NCI-H345 (cell line): ENCODE results near the gene IGFBP7.
"Not testable (repeated sequence)": the region's sequence is repeated elsewhere in the genome, so short reads cannot be mapped to it uniquely, and the experiment has no call there.

ENCODE experiments used
- DNase-seq: peaks from one replicate; lab custom pipeline; 2025; lab: John Stamatoyannopoulos, UW

The IGFBP7 gene

GRCh38 chr4:57073559-57073958 is 36.6 kb downstream of the IGFBP7 start:
- no peak for DNase-seq

DNA sequence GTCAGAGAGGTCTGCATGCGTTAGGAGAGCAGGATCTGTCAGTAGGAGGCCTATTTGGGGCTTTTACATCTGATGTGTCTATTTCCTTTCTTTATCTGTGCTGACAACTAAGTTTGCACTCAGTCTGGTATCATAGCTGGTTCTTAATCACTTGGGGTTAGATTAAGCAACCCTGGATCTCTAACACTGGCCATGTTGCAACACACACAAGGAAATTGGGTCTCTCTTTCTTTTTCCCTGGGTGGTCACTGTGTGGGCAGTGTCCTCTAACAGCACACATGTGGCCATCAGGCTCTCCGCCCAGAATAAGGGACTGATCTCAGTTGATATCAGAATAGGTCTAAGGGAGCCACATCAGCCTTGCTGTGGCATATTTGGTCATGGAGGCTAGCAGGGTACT is 38.9 kb downstream of the IGFBP7 start:
- no peak for DNase-seq

DNA sequence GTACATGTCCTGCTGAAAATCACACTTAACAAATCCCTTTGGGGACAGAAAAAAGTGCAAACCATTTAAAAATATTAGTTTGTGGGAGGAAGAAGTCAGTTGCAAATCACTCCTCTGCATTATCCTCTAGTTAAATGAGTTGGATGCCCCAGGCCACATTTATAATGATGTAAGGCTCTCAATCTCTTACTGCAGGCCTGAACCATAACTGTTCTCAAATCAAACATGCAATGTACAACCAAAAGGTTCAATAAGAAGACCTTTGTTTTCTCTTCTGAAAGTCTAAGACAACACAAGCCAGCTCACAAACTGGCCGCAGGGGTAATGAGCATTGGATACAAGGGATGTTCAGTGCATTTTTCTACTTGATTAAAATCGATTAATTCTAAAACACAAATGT is 39.7 kb downstream of the IGFBP7 start:
- no peak for DNase-seq

DNA sequence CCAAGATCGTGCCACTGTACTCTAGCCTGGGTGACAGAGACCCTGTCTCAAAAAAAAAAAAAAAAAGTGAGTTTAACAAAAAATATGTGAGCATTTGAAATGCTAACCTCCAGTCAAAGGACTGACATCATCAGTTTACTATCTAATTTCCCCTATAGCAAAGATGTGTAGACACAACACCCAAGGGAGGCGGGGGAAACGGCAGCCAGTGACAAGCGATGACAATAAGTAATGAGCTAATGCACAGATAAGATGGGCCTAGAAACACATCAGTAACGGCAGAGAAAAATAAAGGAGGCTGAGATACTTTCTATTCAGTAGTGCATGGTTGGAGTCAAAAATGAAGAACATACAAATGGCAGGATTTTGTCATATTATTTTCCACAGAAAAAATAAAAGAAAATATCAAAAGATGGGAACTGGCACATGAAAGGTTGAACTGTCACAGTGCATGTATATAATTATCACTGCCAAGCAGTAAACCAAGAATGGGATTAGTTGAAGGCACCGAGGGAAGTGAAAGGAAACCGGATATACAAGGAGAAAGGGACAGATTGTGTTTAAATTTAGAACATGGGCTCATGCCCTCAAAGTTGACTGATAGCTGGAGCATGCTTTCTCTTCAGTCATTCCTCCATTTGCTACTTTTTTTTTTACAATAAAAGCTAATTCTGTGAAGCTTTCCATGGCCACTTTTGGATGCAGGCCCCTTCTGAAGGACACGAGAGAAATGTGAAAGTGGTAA is 41.8 kb downstream of the IGFBP7 start:
- DNase-seq = no peak

GRCh38 chr4:57065730-57066482 is 44.3 kb downstream of the IGFBP7 start:
- no peak for DNase-seq

DNA sequence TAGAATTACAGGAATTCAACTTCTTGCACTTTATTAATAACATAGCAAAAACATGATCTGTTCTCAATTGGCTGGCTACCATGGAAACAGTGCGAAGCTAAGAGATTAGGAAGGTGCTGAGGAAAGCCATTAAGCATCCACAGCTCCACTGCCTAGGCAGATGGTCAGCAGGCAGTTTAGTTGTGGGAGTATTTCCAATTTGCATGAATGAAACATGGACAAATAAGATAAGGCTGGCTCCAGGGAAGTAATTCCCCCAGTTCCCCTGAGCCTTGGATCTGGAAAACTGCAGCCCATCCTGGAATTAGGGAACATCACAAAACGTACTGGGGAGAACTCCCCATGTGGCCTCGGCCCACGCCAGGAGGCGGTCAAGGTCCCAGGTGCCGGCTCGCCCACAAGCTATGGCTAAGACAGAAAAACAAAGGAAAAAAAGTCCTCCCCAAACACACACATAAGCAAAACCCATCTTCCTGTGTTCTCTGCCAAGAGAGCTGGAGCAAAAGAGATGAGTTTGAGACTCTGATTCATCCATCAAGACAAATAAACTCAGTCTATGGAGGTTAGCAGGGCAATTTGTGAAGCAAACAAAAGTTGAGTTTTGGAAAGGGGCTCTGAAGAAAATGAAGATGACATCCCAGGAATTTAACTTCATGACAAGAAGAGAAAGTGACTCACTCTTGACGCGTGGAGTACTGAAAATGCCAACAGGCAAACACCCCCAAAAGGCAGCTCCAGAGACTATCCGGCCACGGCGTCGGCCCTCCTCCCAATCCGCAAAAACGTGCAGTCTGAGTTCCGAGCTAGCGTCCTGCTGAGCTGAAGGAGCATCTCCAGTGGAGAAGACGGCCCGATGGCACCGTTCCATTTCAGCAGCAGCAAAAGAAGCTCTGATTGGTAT is 45.1 kb downstream of the IGFBP7 start:
- DNase-seq = no peak

- DNase-seq = no peak
These were observed 46.1 kb downstream of the IGFBP7 start for GRCh38 chr4:57064120-57064519.

- DNase-seq = no peak
These were observed 46.7 kb downstream of the IGFBP7 start for GRCh38 chr4:57063518-57063917.

DNA sequence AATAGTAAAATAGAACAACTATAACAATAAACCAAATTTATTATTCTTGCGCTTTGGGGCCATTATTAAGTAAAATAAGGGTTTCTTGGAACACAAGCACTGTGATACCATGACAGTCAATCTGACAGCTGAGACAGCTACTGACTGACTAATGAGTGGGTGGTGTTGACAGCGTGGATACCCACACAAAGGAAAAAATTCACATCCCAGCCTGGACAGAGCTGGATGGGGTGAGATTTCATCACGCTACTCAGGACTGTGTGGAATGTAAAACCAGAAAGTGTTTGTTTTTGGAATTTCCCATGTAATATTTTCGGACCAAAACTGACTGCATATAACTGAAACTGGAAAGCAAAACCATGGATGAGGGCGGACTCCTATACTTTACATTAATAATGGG is 48.8 kb downstream of the IGFBP7 start:
- DNase-seq = no peak

DNA sequence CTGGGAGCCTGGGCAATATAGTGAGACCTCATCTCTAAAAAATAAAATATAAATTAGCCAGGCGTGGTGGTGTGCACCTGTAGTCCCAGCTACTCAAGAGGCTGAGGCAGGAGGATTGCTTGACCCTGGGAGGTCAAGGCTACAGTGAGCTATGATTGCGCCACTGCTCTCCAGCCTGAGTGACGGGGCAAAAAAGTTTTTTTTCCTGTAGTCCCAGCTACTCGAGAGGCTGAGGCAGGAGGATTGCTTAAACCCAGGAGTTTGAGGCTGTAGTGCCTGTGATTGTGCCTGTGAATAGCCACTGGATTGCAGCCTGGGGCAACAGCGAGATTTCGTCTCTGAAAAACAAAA is 49.5 kb downstream of the IGFBP7 start:
- not testable (repeated sequence) for DNase-seq

DNA sequence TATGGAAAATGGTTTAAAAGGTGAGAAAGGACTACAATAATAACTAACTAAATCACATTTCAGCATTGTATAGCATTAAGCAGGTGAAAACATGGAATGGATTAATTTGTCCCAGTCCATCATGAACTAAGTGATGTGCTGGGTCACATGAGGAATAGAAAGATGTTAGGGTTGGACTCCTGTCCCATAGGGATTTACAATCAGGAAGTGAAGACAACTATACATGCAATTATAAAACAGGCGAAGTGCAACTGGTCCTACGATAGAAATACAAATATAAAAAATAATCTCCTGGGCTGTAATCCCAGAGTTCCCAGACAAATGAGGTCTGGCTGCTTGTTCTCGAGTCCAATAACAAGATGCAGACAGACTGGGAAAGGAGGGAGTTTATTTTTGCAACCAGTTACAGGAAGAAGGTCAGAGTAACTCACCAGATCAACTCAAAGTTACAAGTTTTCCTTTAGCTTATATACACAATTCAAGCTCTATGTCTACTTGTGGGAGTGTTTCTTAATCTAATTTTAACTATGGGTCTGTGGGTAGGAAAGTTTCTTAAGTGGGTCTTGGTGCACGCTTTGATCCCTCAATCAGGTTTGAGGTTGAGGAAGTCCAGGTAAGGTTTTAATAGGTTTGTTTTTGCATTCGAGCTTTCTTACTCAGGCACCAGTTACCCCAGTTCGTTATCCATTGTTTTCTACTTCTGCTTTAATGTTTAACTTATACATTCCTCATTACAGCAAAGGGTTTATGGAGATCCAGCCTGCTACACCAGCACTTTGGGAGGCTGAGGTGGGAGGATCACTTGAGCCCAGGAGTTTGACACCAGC is 50.1 kb downstream of the IGFBP7 start:
- DNase-seq = no peak

GRCh38 chr4:57055886-57056285 is 54.3 kb downstream of the IGFBP7 start:
- DNase-seq = no peak

GRCh38 chr4:57053508-57053907 is 56.7 kb downstream of the IGFBP7 start:
- no peak for DNase-seq

DNA sequence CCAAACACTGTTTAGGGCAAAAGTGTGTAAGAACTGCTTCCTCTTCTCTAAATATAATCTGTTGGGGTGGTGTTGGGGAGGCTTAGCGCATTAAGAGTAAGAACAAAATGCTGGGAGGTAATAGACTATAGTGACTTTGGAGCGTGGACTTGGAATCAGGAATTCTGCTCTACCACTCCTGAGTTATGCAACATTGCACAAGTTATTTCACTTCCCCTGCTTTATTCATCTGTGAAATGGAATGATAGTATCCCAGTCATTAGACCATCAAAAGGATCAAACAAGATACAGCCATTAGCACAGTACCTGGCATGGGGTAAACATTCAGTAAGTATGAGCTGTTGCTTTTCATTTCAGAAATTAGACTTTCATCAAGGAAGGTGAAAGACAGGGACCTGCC is 58.7 kb downstream of the IGFBP7 start:
- DNase-seq = no peak

DNA sequence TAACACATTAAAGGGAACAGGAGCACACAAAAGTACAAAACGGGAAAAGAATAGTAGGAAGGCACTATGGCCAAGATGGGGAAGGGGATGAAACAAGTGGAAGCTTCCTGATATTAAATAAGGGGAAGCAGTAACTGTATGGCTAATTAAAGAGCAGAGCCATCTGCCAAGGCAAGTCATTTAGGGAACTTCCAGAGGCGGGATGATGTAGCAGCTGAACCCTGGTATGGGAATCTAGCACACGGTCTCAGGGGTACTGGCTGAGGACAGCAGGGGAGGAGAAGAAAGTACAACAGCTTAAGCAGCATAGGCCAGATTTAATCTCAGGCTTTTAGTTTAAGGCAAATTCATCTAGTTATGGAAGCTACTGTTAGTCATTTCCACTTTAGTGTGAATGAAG is 59.1 kb downstream of the IGFBP7 start:
- DNase-seq = no peak

GRCh38 chr4:57048590-57049304 is 61.4 kb downstream of the IGFBP7 start:
- no peak for DNase-seq

- not testable (repeated sequence) for DNase-seq
These were observed 63.1 kb downstream of the IGFBP7 start for GRCh38 chr4:57047046-57047445.

- no peak for DNase-seq
These were observed 65.2 kb downstream of the IGFBP7 start for GRCh38 chr4:57044996-57045395.

GRCh38 chr4:57044279-57044678 is 65.9 kb downstream of the IGFBP7 start:
- DNase-seq = no peak

DNA sequence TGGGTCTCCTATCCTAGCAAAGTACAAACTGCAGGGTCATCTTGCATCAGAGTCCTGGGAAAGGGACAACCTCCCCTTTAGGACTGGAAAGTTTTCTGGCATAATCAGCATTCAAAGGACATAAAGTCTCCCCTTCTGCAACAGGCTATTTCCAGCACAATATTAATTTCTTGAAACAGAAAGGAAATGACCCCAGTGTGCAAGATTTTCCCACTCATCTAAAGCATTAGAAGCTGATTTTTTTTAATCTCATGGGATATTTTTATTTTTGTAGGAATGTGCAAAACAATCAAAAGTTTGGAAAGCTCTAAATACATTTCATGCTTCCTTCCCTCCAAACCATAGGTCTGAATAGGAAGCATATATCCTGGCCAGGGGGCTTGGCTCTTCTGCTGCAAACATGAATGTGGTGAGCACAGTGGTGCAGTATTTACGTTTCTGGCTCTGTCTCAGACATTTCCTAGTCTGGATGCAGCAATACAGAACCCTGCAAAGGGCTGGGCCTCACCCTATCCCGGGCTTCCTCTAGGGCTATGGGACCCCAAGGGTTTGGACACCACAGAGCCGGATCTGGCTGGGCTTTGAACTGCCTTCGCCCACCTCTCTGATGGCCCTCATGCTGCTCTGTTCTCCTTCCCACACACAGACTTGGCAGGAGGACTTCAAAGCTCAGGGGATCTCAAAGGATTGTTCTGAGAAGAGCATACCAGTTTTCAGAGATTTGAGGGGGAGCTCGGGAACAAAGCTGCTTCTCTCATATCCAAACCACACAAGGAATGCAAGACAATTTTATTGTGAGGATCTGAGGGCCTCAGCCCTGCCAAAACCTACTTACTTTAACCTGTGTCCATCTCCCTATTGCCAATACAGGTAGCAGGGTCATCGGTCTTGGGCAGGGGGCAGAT is 66.6 kb downstream of the IGFBP7 start:
- no peak for DNase-seq
